H9 (cell line): Measurements from ENCODE around the gene IRF7. TPM values are rescaled to one million over a fixed set of nuclear protein-coding genes. Genes with fewer than 3 reads are reported as not detected.

Experiments
- DNase-seq: peaks from one replicate; pipeline ENCODE4 v3.0.0-alpha.2; 2017
- H2AFZ ChIP-seq: one replicate; pipeline ENCODE4 v1.6.1; 2013; ENCODE audit warnings: mild to moderate bottlenecking, low read length, control low read depth, moderate library complexity
- H2AK5ac ChIP-seq: 2 replicates; pipeline ENCODE4 v1.6.1; 2013; ENCODE audit warnings: low read length, control low read depth, mixed read lengths; ENCODE audit not compliant: insufficient read length
- H2BK120ac ChIP-seq: one replicate; pipeline ENCODE4 v1.6.1; 2013; ENCODE audit warnings: low read depth, mild to moderate bottlenecking, low read length, control low read depth, inconsistent platforms; ENCODE audit not compliant: poor library complexity, severe bottlenecking
- H2BK12ac ChIP-seq: 2 replicates; pipeline ENCODE4 v1.6.1; 2013; ENCODE audit warnings: low read length, control low read depth, mixed read lengths, low read depth; ENCODE audit not compliant: insufficient read length
- H2BK15ac ChIP-seq: 2 replicates; pipeline ENCODE4 v1.6.1; 2013; ENCODE audit warnings: low read depth, low read length, control low read depth
- H2BK20ac ChIP-seq: one replicate; pipeline ENCODE4 v1.6.1; 2013; ENCODE audit warnings: low read depth, mild to moderate bottlenecking, low read length, control low read depth, inconsistent platforms; ENCODE audit not compliant: poor library complexity, severe bottlenecking
- H2BK5ac ChIP-seq: 2 replicates; pipeline ENCODE4 v1.6.1; 2013; ENCODE audit warnings: low read length, control low read depth, mixed read lengths; ENCODE audit not compliant: insufficient read length
- H3K14ac ChIP-seq: 2 replicates; pipeline ENCODE4 v1.6.1; 2013; ENCODE audit warnings: low read length, control low read depth; ENCODE audit not compliant: insufficient read depth
- H3K18ac ChIP-seq: 2 replicates; pipeline ENCODE4 v1.6.1; 2013; ENCODE audit warnings: low read depth, mild to moderate bottlenecking, mixed read lengths, low read length, control low read depth; ENCODE audit not compliant: insufficient read length
- H3K23ac ChIP-seq: 2 replicates; pipeline ENCODE4 v1.6.1; 2013; ENCODE audit warnings: low read length, control low read depth, mixed read lengths, low read depth; ENCODE audit not compliant: insufficient read length
- H3K23me2 ChIP-seq: 2 replicates; pipeline ENCODE4 v1.6.1; 2013; ENCODE audit warnings: low read depth, mild to moderate bottlenecking, mixed read lengths, low read length, control low read depth; ENCODE audit not compliant: insufficient read length, poor library complexity, severe bottlenecking
- H3K27ac ChIP-seq: 2 replicates; pipeline ENCODE4 v1.5.1; 2013; ENCODE audit warnings: low read length, control low read depth, mixed read lengths, low read depth; ENCODE audit not compliant: insufficient read length
- H3K27me3 ChIP-seq: 2 replicates; pipeline ENCODE4 v1.6.1; 2013; ENCODE audit warnings: low read length, control low read depth, inconsistent platforms; ENCODE audit not compliant: insufficient read depth
- H3K4ac ChIP-seq: 2 replicates; pipeline ENCODE4 v1.6.1; 2013; ENCODE audit warnings: low read depth, mild to moderate bottlenecking, control low read depth, inconsistent platforms, low read length, moderate library complexity
- H3K4me1 ChIP-seq: 2 replicates; pipeline ENCODE4 v1.6.1; 2013; ENCODE audit warnings: low read length, control low read depth, inconsistent platforms; ENCODE audit not compliant: insufficient read depth
- H3K4me2 ChIP-seq: 2 replicates; pipeline ENCODE4 v1.6.1; 2013; ENCODE audit warnings: low read length, control low read depth, mixed read lengths; ENCODE audit not compliant: insufficient read length, insufficient read depth
- H3K56ac ChIP-seq: 2 replicates; pipeline ENCODE4 v1.6.1; 2013; ENCODE audit warnings: low read depth, mild to moderate bottlenecking, mixed read lengths, low read length, control low read depth; ENCODE audit not compliant: insufficient read length
- H3K79me1 ChIP-seq: 2 replicates; pipeline ENCODE4 v1.6.1; 2013; ENCODE audit warnings: low read depth, mild to moderate bottlenecking, moderate library complexity, low read length, control low read depth, inconsistent platforms; ENCODE audit not compliant: insufficient read depth, poor library complexity, severe bottlenecking
- H3K79me2 ChIP-seq: 2 replicates; pipeline ENCODE4 v1.6.1; 2013; ENCODE audit warnings: low read length, control low read depth, inconsistent platforms; ENCODE audit not compliant: insufficient read depth
- H3K9ac ChIP-seq: 2 replicates; pipeline ENCODE4 v1.6.1; 2013; ENCODE audit warnings: low read length, control low read depth, mixed read lengths; ENCODE audit not compliant: insufficient read length; ENCODE audit errors: extremely low read depth
- H3K9me3 ChIP-seq: one replicate; pipeline ENCODE4 v1.6.1; 2013; ENCODE audit warnings: low read depth, low read length, inconsistent platforms; ENCODE audit not compliant: control insufficient read depth
- H3T11ph ChIP-seq: one replicate; pipeline ENCODE4 v1.6.1; 2013; ENCODE audit warnings: mild to moderate bottlenecking, low read length, control low read depth, inconsistent platforms
- H4K20me1 ChIP-seq: one replicate; pipeline ENCODE4 v1.6.1; 2013; ENCODE audit not compliant: control insufficient read depth, insufficient read length, insufficient read depth
- H4K5ac ChIP-seq: 2 replicates; pipeline ENCODE4 v1.6.1; 2013; ENCODE audit warnings: low read depth, mild to moderate bottlenecking, mixed read lengths, low read length, control low read depth; ENCODE audit not compliant: insufficient read length
- H4K8ac ChIP-seq: replicated peaks from 2 replicates; pipeline ENCODE4 v1.6.1; 2013; ENCODE audit warnings: low read length, control low read depth, mixed read lengths, low read depth; ENCODE audit not compliant: insufficient read length
- H4K91ac ChIP-seq: 2 replicates; pipeline ENCODE4 v1.6.1; 2013; ENCODE audit warnings: low read depth, mild to moderate bottlenecking, moderate library complexity, mixed read lengths, low read length, control low read depth; ENCODE audit not compliant: insufficient read length
- H3K27ac Mint-ChIP-seq, 3 experiments: 2 replicates in 2 of 3; 3 replicates in 1 of 3; pipeline ENCODE4 v1.8.0; 2020 to 2021; ENCODE audit warnings: mixed read lengths in 3 of 3, mild to moderate bottlenecking in 1 of 3, moderate library complexity in 1 of 3
- H3K27me3 Mint-ChIP-seq: 2 replicates; pipeline ENCODE4 v1.8.0; 2021; ENCODE audit warnings: low read depth, mild to moderate bottlenecking, moderate library complexity, mixed read lengths
- H3K36me3 Mint-ChIP-seq, 3 experiments: 2 replicates in 2 of 3; 3 replicates in 1 of 3; pipeline ENCODE4 v1.8.0; 2020 to 2021; ENCODE audit warnings: low read depth in 3 of 3, mixed read lengths in 3 of 3; ENCODE audit not compliant: insufficient read depth in 1 of 3
- H3K4me1 Mint-ChIP-seq, 2 experiments: 2 replicates each; pipeline ENCODE4 v1.8.0; 2020; ENCODE audit warnings: mixed read lengths in 2 of 2
- H3K4me3 Mint-ChIP-seq, 2 experiments: 2 replicates in 1 of 2; 3 replicates in 1 of 2; pipeline ENCODE4 v1.8.0; 2020 to 2021; ENCODE audit warnings: mild to moderate bottlenecking in 2 of 2, mixed read lengths in 2 of 2, moderate library complexity in 1 of 2
- H3K9me3 Mint-ChIP-seq, 2 experiments: 2 replicates in 1 of 2; 3 replicates in 1 of 2; pipeline ENCODE4 v1.8.0; 2020; ENCODE audit warnings: mild to moderate bottlenecking in 2 of 2, mixed read lengths in 2 of 2, moderate library complexity in 1 of 2
- CTCF ChIP-seq: fragments of 200-600 bp; sonication (generic); conservative IDR thresholded peaks from 3 replicates; pipeline ENCODE4 v1.8.0; 2021; ENCODE audit warnings: antibody characterized with exemption, mild to moderate bottlenecking
- WGBS: extraction: QIAGEN DNeasy Blood & Tissue Kit; methylation state at CpG from one replicate; pipeline ENCODE4 v1.1.7; 2013; ENCODE audit warnings: missing lambda C conversion rate, low lambda C conversion rate, mixed read lengths; ENCODE audit not compliant: insufficient read length; ENCODE audit errors: extremely low coverage; 5-methylcytosine and 5-hydroxymethylcytosine counted together
- total RNA-seq: library from RNA; stranded (reverse); gene quantifications from 2 replicates; pipeline ENCODE4 v1.2.1, GENCODE V29; 2021

IRF7 gene
- total RNA-seq, 1 experiment from 2014 or later, result 9.8 TPM

GRCh38 chr11:660281-660680 lies 44.5 kb upstream of the IRF7 start:
- Histone ChIP-seq H2BK15ac (no peak overlapping the region), H2BK12ac (no peak overlapping the region), H2BK5ac (no peak overlapping the region), H2AFZ (no peak overlapping the region), H3K23ac (no peak overlapping the region), H3K79me1 (no peaks in the 10 kb centered on the region), H4K5ac (no peak overlapping the region), H3K56ac (no peak overlapping the region), H3T11ph (no peak overlapping the region), H3K9ac (no peak overlapping the region), H3K4ac (no peak overlapping the region), H4K91ac (no peak overlapping the region), H3K4me2 (no peak overlapping the region), H3K4me1 (no peaks in the 10 kb centered on the region), H3K23me2 (no peaks in the 10 kb centered on the region), H3K27me3 (no peaks in the 10 kb centered on the region), H3K79me2 (no peaks in the 10 kb centered on the region), H2BK120ac (no peak overlapping the region), H2AK5ac (no peak overlapping the region), H3K9me3 (no peaks in the 10 kb centered on the region), H3K14ac (no peak overlapping the region), H3K27ac (no peak overlapping the region), H4K8ac (no peak overlapping the region), H2BK20ac (no peak overlapping the region), H4K20me1 (no peaks in the 10 kb centered on the region), H3K18ac (no peak overlapping the region)
- H3K36me3 Mint-ChIP-seq, result peaks cover 6 to 47% (median 28%) of the 10 kb centered on the region in 3 experiments; a peak in 6 of 7 replicates
- no peaks in the 10 kb centered on the region for H3K27me3 Mint-ChIP-seq
- no CpG with 5 or more reads among the region's 19 CpGs for WGBS
- peak overlapping the region in 1 of 3 experiments; percentile 30; a peak in 1 of 7 replicates for H3K27ac Mint-ChIP-seq
- no peak overlapping the region for H3K4me3 Mint-ChIP-seq
- no peaks in the 10 kb centered on the region for H3K9me3 Mint-ChIP-seq
- no peak for DNase-seq
- 0 out of 4 replicates have a peak, but pooled peaks cover 0 to 3% of the 10 kb centered on the region in 2 experiments for H3K4me1 Mint-ChIP-seq
- TF ChIP-seq CTCF, result no peak
